GM12873 (cell line): ENCODE results near the gene SPTY2D1.

Source experiments
- TF ChIP-seq, protein P1 (sequence below): IDR thresholded peaks from 2 replicates; pipeline ENCODE4 v1.5.1; 2012; ENCODE audit warnings: low read depth, mild to moderate bottlenecking, moderate library complexity, low read length, control low read depth; ENCODE audit not compliant: insufficient read depth; ENCODE audit errors: missing control alignments

SPTY2D1 gene

DNA sequence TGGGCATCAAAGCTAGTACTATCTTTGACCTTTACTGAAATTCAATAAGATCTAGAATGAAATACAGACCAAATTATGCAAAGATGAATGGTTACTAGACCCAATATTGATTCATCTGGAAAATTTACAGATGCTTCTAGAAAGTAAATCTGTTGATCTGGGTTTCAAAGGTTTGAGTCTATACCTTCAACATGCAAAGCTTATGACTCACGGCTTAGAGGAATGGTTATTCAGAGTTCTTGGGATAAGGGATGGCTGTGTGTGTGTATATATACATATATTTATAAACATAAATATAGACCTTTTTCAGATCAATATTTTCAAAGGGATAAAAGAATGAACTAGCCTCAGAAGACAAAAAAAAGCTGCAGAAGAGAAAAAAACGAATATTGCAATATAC, 1.3 kb downstream of the SPTY2D1 start:
- TF ChIP-seq, protein P1, sequence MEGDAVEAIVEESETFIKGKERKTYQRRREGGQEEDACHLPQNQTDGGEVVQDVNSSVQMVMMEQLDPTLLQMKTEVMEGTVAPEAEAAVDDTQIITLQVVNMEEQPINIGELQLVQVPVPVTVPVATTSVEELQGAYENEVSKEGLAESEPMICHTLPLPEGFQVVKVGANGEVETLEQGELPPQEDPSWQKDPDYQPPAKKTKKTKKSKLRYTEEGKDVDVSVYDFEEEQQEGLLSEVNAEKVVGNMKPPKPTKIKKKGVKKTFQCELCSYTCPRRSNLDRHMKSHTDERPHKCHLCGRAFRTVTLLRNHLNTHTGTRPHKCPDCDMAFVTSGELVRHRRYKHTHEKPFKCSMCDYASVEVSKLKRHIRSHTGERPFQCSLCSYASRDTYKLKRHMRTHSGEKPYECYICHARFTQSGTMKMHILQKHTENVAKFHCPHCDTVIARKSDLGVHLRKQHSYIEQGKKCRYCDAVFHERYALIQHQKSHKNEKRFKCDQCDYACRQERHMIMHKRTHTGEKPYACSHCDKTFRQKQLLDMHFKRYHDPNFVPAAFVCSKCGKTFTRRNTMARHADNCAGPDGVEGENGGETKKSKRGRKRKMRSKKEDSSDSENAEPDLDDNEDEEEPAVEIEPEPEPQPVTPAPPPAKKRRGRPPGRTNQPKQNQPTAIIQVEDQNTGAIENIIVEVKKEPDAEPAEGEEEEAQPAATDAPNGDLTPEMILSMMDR = no peak

GRCh38 chr11:18624161-18624560, 10.0 kb downstream of the SPTY2D1 start:
- TF ChIP-seq, protein P1 = no peak

DNA sequence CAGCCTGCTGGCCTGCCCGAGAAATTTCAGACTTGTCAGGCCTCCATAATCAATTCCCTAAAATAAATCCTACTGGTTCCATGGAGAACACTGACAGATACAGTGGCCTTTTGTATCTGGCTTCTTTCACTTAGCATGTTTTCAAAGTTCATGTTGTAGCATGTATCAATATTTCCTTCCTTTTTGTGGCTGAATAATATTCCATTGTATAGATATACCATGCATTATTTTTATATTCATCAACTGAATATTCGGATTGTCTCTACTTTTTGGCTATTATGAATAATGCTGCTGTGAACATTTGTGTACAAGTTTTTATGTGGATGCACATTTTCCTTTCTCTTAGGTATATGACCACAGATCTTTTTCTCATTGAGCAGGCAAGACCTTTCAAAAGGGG, 10.4 kb downstream of the SPTY2D1 start:
- TF ChIP-seq, protein P1 = no peak

- TF ChIP-seq, protein P1 = no peak
Observed at GRCh38 chr11:18618342-18619025, 15.7 kb downstream of the SPTY2D1 start.

- TF ChIP-seq, protein P1 = no peak
Observed at GRCh38 chr11:18617688-18618341, 16.3 kb downstream of the SPTY2D1 start.

- TF ChIP-seq, protein P1 = no peak
Observed at GRCh38 chr11:18615628-18616392, 18.3 kb downstream of the SPTY2D1 start.

DNA sequence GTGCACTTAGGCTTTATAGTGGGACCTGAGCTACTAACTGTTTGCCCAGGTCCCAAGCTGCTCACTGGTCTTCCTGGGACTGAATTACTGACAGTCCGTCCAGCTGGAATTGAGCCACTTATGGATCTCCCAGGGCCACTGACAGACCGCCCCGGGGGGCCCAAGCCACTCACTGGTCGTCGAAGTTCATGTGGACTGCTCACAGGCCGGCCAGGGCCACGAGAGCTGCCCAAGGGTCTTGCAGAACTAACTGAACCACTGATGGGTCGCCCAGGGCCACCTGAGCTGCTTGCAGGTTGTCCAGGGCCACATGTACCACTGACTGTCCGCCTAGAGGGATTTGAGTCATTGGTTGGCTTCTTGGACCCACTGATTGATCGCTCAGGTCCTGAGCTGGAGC, 19.5 kb downstream of the SPTY2D1 start:
- TF ChIP-seq, protein P1 = no peak
